Prostate gland (tissue), 2 donors: ENCODE data around the gene SEPTIN5. TPM values are rescaled to one million over a fixed set of nuclear protein-coding genes. Genes with fewer than 3 reads are reported as not detected.

ENCODE experiments used
- DNase-seq: peaks from one replicate; pipeline ENCODE4 v3.0.0-alpha.2; 2019; ENCODE audit warnings: low spot score
- H3K27ac ChIP-seq, 2 donors: fragments of 200-600 bp; sonication (generic); 2 replicates each; pipeline ENCODE4 v1.5.1; 2017 to 2019
- H3K27me3 ChIP-seq: fragments of 200-600 bp; sonication (generic); replicated peaks from 2 replicates; pipeline ENCODE4 v1.5.1; 2019; ENCODE audit not compliant: insufficient read depth
- H3K36me3 ChIP-seq, 2 donors: fragments of 200-600 bp; sonication (generic); 1 replicate in 1 of 2; 2 replicates in 1 of 2; pipeline versions ENCODE4 v1.5.1 to v1.8.1; 2017 to 2019
- H3K4me1 ChIP-seq: fragments of 200-600 bp; sonication (generic); replicated peaks from 2 replicates; pipeline ENCODE4 v1.5.1; 2019
- H3K4me3 ChIP-seq, 2 donors: fragments of 200-600 bp; sonication (generic); 2 replicates each; pipeline ENCODE4 v1.5.1; 2017 to 2019
- H3K9me3 ChIP-seq: fragments of 200-600 bp; sonication (generic); 2 replicates; pipeline ENCODE4 v1.5.1; 2017
- CTCF ChIP-seq, 4 experiments: fragments of 200-600 bp in 2 of 4; fragments of 450-650 bp in 2 of 4; sonication (generic) in 2 of 4; IDR thresholded peaks; 1 replicate in 3 of 4; 2 replicates in 1 of 4; pipeline ENCODE4 v1.5.1; 2016 to 2019; ENCODE audit warnings: antibody characterized with exemption in 4 of 4, mild to moderate bottlenecking in 2 of 4, moderate library complexity in 2 of 4
- POLR2A ChIP-seq: fragments of 450-650 bp; IDR thresholded peaks from one replicate; pipeline ENCODE4 v1.6.1; 2016; ENCODE audit warnings: antibody characterized with exemption, mild to moderate bottlenecking
- POLR2AphosphoS5 ChIP-seq: sonication (generic); formaldehyde crosslinking; IDR thresholded peaks from one replicate; pipeline ENCODE4 v1.6.1; 2017; ENCODE audit warnings: antibody characterized with exemption
- WGBS: methylation state at CpG from one replicate; pipeline ENCODE4 v1.1.5; 2018; 5-methylcytosine and 5-hydroxymethylcytosine counted together
- intact Hi-C: fragments of 100-400 bp; cut with DNase I; formaldehyde crosslinking; loops from one replicate; pipeline ENCODE4 v1.14.2; 2022
- total RNA-seq, 2 donors: library from RNA; depleted of rRNA; stranded (reverse); fragments of >200 nt; gene quantifications; one replicate each; pipeline ENCODE4 v1.1.0, GENCODE V29; 2016

Gene SEPTIN5
- total RNA-seq, 2 donors from 2014 or later, result 17.1 to 96.2 TPM

- Histone ChIP-seq H3K27ac (no peak overlapping the region), H3K9me3 (no peaks in the 10 kb centered on the region), H3K4me3 (no peak overlapping the region), H3K27me3 (no peaks in the 10 kb centered on the region), H3K4me1 (no peaks in the 10 kb centered on the region), H3K36me3 (no peaks in the 10 kb centered on the region)
- intact Hi-C loops, result loop anchor here (1.0 kb wide), 1 partner anchor 179 kb away; no protein-coding TSS in a partner anchor
- no peak for TF ChIP-seq POLR2A
- 63% methylated on average over 15 of the region's 21 CpGs for WGBS
- DNase-seq, result no peak
Measured at GRCh38 chr22:19731361-19732135, 17.2 kb downstream of the SEPTIN5 start.

- DNase-seq, result no peak
- H3K4me3 ChIP-seq, result no peak overlapping the region
- H3K27me3 ChIP-seq, result no peaks in the 10 kb centered on the region
- H3K4me1 ChIP-seq, result no peaks in the 10 kb centered on the region
- H3K9me3 ChIP-seq, result no peaks in the 10 kb centered on the region
- no peak overlapping the region for H3K27ac ChIP-seq
- TF ChIP-seq POLR2AphosphoS5 (no peak), CTCF (IDR thresholded peaks at IDR 0.05) (no peak), POLR2A (no peak)
- intact Hi-C loops, result no loop called here
- no peaks in the 10 kb centered on the region for H3K36me3 ChIP-seq
- WGBS, result 90% methylated on average over 8 of the region's 10 CpGs
Measured at GRCh38 chr22:19732403-19733113, 18.3 kb downstream of the SEPTIN5 start.

GRCh38 chr22:19733755-19734154 lies 19.5 kb downstream of the SEPTIN5 start:
- no peak for DNase-seq
- Histone ChIP-seq H3K36me3 (no peaks in the 10 kb centered on the region), H3K4me1 (no peaks in the 10 kb centered on the region), H3K4me3 (no peak overlapping the region), H3K27me3 (no peaks in the 10 kb centered on the region), H3K9me3 (no peaks in the 10 kb centered on the region), H3K27ac (no peak overlapping the region)
- intact Hi-C loops, result no loop called here
- 28% methylated on average over 5 of the region's 5 CpGs for WGBS
- TF ChIP-seq POLR2AphosphoS5 (no peak), POLR2A (no peak), CTCF (IDR thresholded peaks at IDR 0.05) (no peak)

GRCh38 chr22:19734163-19734562 lies 19.9 kb downstream of the SEPTIN5 start:
- Histone ChIP-seq H3K9me3 (no peaks in the 10 kb centered on the region), H3K27ac (no peak overlapping the region), H3K4me3 (no peak overlapping the region), H3K36me3 (no peaks in the 10 kb centered on the region), H3K4me1 (no peaks in the 10 kb centered on the region), H3K27me3 (no peaks in the 10 kb centered on the region)
- DNase-seq, result no peak
- WGBS, result 63% methylated on average over 7 of the region's 7 CpGs
- no peak for TF ChIP-seq CTCF (IDR thresholded peaks at IDR 0.05)
- TF ChIP-seq POLR2AphosphoS5, result no peak
- no peak for TF ChIP-seq POLR2A
- intact Hi-C loops, result no loop called here

- Histone ChIP-seq H3K27ac (no peak overlapping the region), H3K9me3 (no peaks in the 10 kb centered on the region), H3K27me3 (no peaks in the 10 kb centered on the region), H3K36me3 (no peaks in the 10 kb centered on the region), H3K4me3 (no peak overlapping the region), H3K4me1 (no peaks in the 10 kb centered on the region)
- DNase-seq, result no peak
- 99% methylated on average over 5 of the region's 5 CpGs for WGBS
- TF ChIP-seq POLR2AphosphoS5 (no peak), POLR2A (no peak), CTCF (IDR thresholded peaks at IDR 0.05) (no peak)
- intact Hi-C loops, result no loop called here
Measured at GRCh38 chr22:19734837-19735382, 20.6 kb downstream of the SEPTIN5 start.
